Fibroblast of pulmonary artery (primary cell): Measurements from ENCODE around the gene TMC7.

Experiments used
- DNase-seq: peaks from one replicate; pipeline ENCODE4 v3.0.0-alpha.2; 2010; ENCODE audit warnings: low read depth
- H3K4me3 ChIP-seq: replicated peaks from 2 replicates; pipeline ENCODE4 v1.5.1; 2011; ENCODE audit warnings: low read depth, mild to moderate bottlenecking, control low read depth, low read length, moderate library complexity
- CTCF ChIP-seq: IDR thresholded peaks from 2 replicates; pipeline ENCODE4 v1.5.1; 2011; ENCODE audit warnings: mild to moderate bottlenecking, control low read depth, low read length, inconsistent platforms; ENCODE audit errors: missing control alignments

The TMC7 gene

GRCh38 chr16:19071811-19072777 lies 88.4 kb downstream of the TMC7 start:
- H3K4me3 ChIP-seq: no peak overlapping the region
- peak; percentile 69 for DNase-seq
- peak; percentile 79 for TF ChIP-seq CTCF

GRCh38 chr16:19073344-19073743 lies 89.6 kb downstream of the TMC7 start:
- no peak for TF ChIP-seq CTCF
- no peak overlapping the region for H3K4me3 ChIP-seq
- DNase-seq: no peak

GRCh38 chr16:19073863-19074262 lies 90.1 kb downstream of the TMC7 start:
- DNase-seq: no peak
- no peak for TF ChIP-seq CTCF
- H3K4me3 ChIP-seq: no peak overlapping the region

- no peak for TF ChIP-seq CTCF
- no peak overlapping the region for H3K4me3 ChIP-seq
- no peak for DNase-seq
Measured at GRCh38 chr16:19075511-19075910, 91.8 kb downstream of the TMC7 start.

GRCh38 chr16:19077879-19078278 lies 94.1 kb downstream of the TMC7 start:
- no peak overlapping the region for H3K4me3 ChIP-seq
- TF ChIP-seq CTCF: no peak
- DNase-seq: no peak

GRCh38 chr16:19083670-19084069 lies 99.9 kb downstream of the TMC7 start:
- no peak for TF ChIP-seq CTCF
- H3K4me3 ChIP-seq: no peak overlapping the region
- no peak for DNase-seq

- no peak overlapping the region for H3K4me3 ChIP-seq
- no peak for TF ChIP-seq CTCF
- DNase-seq: no peak
Measured at GRCh38 chr16:19084139-19084538, 100.4 kb downstream of the TMC7 start.
